Body of pancreas (tissue), 4 donors: ENCODE results near the gene NLGN3. TPM values are rescaled to one million over a fixed set of nuclear protein-coding genes. Genes with fewer than 3 reads are reported as not detected.

Experiments
- ATAC-seq: fragments of 150-250 bp; one replicate; pipeline ENCODE4 v1.9.1; 2016
- DNase-seq, 4 donors: peaks; one replicate each; pipeline ENCODE4 v3.0.0-alpha.2; 2019
- H3K27ac ChIP-seq, 4 donors: fragments of 200-600 bp; sonication (generic); 1 replicate in 3 of 4; 2 replicates in 1 of 4; pipeline versions ENCODE4 v1.5.1 to v1.6.1; 2016 to 2019; ENCODE audit warnings: mild to moderate bottlenecking in 1 of 4, mixed read lengths in 1 of 4, moderate library complexity in 1 of 4
- H3K27me3 ChIP-seq, 2 donors: fragments of 200-600 bp; sonication (generic); one replicate each; pipeline ENCODE4 v1.6.0; 2016; ENCODE audit warnings: mild to moderate bottlenecking in 1 of 2
- H3K36me3 ChIP-seq, 2 donors: fragments of 200-600 bp; sonication (generic); replicated peaks in 1 of 2; 2 replicates each; pipeline ENCODE4 v1.5.1; 2016; ENCODE audit warnings: low read depth in 2 of 2; ENCODE audit not compliant: insufficient read depth in 1 of 2
- H3K4me1 ChIP-seq: fragments of 200-600 bp; sonication (generic); one replicate; pipeline ENCODE4 v1.6.0; 2016
- H3K4me3 ChIP-seq, 2 donors: fragments of 200-600 bp; sonication (generic); 1 replicate in 1 of 2; 2 replicates in 1 of 2; pipeline ENCODE4 v1.5.1; 2016 to 2019
- H3K9me3 ChIP-seq, 3 donors: fragments of 200-600 bp; sonication (generic); 1 replicate in 2 of 3; 2 replicates in 1 of 3; pipeline ENCODE4 v1.5.1; 2016
- POLR2A ChIP-seq, 3 donors: fragments of 450-650 bp; IDR thresholded peaks; one replicate each; pipeline ENCODE4 v1.6.1; 2016; ENCODE audit warnings: antibody characterized with exemption in 3 of 3, mild to moderate bottlenecking in 2 of 3
- WGBS, 2 donors: methylation state at CpG; one replicate each; pipeline ENCODE4 v1.1.5; 2017; 5-methylcytosine and 5-hydroxymethylcytosine counted together
- intact Hi-C: fragments of 100-400 bp; cut with DNase I; formaldehyde crosslinking; loops from one replicate; pipeline ENCODE4 v1.15.1; 2023
- total RNA-seq, 2 donors: library from RNA; depleted of rRNA; stranded (reverse); fragments of >200 nt; gene quantifications; one replicate each; pipeline ENCODE4 v1.1.0, GENCODE V29; 2016
- TF ChIP-seq, protein P1 (sequence below), 7 experiments: fragments of 450-650 bp in 4 of 7; fragments of 200-600 bp in 3 of 7; sonication (generic) in 3 of 7; IDR thresholded peaks; one replicate each; pipeline ENCODE4 v1.5.1; 2016 to 2019; ENCODE audit warnings: antibody characterized with exemption in 7 of 7

Gene NLGN3
- total RNA-seq, 2 donors from 2014 or later, result 1.0 TPM; not detected in 1

DNA sequence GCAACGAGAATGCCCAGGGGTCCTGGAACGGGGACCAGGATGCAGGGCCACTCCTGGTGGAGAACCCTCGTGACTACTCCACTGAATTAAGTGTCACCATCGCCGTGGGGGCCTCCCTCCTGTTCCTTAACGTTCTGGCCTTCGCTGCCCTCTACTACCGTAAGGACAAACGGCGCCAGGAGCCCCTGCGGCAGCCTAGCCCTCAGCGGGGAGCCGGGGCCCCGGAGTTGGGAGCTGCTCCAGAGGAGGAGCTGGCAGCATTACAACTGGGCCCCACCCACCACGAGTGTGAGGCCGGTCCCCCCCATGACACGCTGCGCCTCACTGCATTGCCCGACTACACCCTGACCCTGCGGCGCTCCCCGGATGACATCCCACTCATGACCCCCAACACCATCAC is 24.9 kb downstream of the NLGN3 start:
- Histone ChIP-seq H3K27me3 (no peaks in the 10 kb centered on the region), H3K9me3 (no peaks in the 10 kb centered on the region), H3K27ac (no peak overlapping the region), H3K4me1 (no peaks in the 10 kb centered on the region), H3K4me3 (no peak overlapping the region), H3K36me3 (no peaks in the 10 kb centered on the region)
- TF ChIP-seq, protein P1, sequence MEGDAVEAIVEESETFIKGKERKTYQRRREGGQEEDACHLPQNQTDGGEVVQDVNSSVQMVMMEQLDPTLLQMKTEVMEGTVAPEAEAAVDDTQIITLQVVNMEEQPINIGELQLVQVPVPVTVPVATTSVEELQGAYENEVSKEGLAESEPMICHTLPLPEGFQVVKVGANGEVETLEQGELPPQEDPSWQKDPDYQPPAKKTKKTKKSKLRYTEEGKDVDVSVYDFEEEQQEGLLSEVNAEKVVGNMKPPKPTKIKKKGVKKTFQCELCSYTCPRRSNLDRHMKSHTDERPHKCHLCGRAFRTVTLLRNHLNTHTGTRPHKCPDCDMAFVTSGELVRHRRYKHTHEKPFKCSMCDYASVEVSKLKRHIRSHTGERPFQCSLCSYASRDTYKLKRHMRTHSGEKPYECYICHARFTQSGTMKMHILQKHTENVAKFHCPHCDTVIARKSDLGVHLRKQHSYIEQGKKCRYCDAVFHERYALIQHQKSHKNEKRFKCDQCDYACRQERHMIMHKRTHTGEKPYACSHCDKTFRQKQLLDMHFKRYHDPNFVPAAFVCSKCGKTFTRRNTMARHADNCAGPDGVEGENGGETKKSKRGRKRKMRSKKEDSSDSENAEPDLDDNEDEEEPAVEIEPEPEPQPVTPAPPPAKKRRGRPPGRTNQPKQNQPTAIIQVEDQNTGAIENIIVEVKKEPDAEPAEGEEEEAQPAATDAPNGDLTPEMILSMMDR (IDR thresholded peaks at IDR 0.05), result no peak
- no peak for TF ChIP-seq POLR2A (IDR thresholded peaks at IDR 0.05)
- no peak for DNase-seq
- no peak for ATAC-seq
- 53% methylated on average over 3 of the region's 22 CpGs; no CpG with 5 or more reads in 1 of the 2 donors for WGBS, 2 donors
- intact Hi-C loops, result no loop called here

DNA sequence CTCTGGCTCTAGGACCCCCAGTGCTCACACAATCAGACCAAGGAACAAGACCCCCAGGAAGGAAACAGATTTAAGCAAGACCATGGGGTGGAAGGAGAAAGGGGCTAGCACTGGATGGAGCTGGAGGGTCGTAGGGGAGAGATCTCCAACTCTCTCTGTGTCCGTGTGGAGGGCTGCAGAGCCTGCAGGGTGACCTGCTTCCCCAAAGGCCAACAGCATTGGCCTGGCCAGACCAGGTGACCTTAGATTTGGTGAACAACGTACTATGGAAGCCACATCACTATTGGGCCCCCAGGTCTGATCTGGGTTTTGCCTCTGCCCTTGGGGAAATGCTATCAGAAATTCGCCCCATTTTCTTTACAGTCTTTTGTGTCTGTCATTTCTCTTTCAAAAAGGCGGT is 26.0 kb downstream of the NLGN3 start:
- intact Hi-C loops, result loop anchor here (10.0 kb wide), 1 partner anchor 196 kb away; no protein-coding TSS in a partner anchor
- no peak for DNase-seq
- Histone ChIP-seq H3K27ac (no peak overlapping the region), H3K27me3 (no peaks in the 10 kb centered on the region), H3K4me1 (no peaks in the 10 kb centered on the region), H3K9me3 (no peaks in the 10 kb centered on the region), H3K36me3 (no peaks in the 10 kb centered on the region), H3K4me3 (no peak overlapping the region)
- ATAC-seq, result no peak
- 84 to 85% methylated on average over 5 of the region's 5 CpGs for WGBS, 2 donors
- TF ChIP-seq, protein P1 (IDR thresholded peaks at IDR 0.05), result no peak
- TF ChIP-seq POLR2A (IDR thresholded peaks at IDR 0.05), result no peak

DNA sequence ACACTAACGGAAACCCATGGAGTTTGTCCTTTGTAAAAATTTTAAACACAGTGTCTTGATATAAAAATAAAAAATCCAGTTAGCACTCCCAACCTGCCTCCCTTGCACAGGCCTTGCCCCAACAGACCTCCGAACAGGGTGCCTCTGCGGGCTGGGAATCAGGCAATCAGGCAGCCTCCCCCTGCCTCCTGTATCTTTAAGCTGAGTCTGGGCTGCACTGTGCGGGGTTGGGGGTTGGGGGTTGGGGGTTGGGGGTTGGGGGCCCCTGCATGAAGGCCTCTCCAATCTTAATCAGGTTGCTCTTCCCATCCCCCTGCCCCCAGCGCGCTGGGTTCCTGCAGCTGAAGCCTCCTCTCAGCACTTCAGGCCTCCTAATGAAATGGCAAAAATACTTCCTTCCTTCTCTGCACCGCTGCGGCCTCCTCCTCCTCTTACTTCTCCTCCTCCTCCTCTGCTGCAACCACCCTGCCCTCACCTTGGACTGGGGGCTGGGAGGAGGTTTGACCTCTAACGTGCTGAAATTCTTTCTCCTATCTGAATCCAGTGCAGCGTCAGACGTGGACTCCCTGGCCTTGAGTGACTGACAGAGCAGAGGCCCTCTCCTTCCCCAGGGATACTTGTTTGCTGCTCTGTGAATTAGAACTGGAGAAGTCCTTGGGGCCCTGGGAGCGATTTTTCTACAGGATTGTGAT is 26.6 kb downstream of the NLGN3 start:
- H3K4me3 ChIP-seq, result no peak overlapping the region
- ATAC-seq (no peak), DNase-seq (no peak)
- no peak for TF ChIP-seq POLR2A (IDR thresholded peaks at IDR 0.05)
- TF ChIP-seq, protein P1 (IDR thresholded peaks at IDR 0.05), result no peak
- intact Hi-C loops, result loop anchor here (10.0 kb wide), 1 partner anchor 196 kb away; no protein-coding TSS in a partner anchor
- no peaks in the 10 kb centered on the region for H3K4me1 ChIP-seq
- no peaks in the 10 kb centered on the region for H3K36me3 ChIP-seq
- 54 to 56% methylated on average over 9 to 10 of the region's 12 CpGs for WGBS, 2 donors
- H3K9me3 ChIP-seq, result no peaks in the 10 kb centered on the region
- no peak overlapping the region for H3K27ac ChIP-seq
- H3K27me3 ChIP-seq, result no peaks in the 10 kb centered on the region

DNA sequence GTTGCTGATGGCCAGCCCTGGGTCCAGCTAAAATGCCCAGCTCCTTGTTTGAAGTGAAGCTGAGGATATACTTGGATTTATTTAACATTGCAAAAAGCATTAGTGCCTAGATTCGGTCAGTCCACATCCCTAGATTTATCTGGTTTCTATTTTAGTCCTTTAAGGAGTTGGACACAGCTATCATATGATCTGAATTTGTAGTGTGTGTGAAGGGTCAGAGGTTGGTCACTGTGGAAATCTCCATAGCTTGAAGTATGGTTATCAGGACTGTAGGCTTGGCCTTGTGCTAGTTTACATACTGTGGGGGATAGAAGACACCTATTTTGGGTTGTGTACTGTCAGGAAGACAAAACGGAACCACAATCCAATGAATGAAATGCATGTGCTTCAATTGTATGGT is 28.8 kb downstream of the NLGN3 start:
- ATAC-seq, result no peak
- no peaks in the 10 kb centered on the region for H3K9me3 ChIP-seq
- no peaks in the 10 kb centered on the region for H3K27me3 ChIP-seq
- intact Hi-C loops, result loop anchor here (10.0 kb wide), 1 partner anchor 199 kb away; no protein-coding TSS in a partner anchor
- TF ChIP-seq POLR2A (IDR thresholded peaks at IDR 0.05), result no peak
- TF ChIP-seq, protein P1 (IDR thresholded peaks at IDR 0.05), result no peak
- no peaks in the 10 kb centered on the region for H3K36me3 ChIP-seq
- no peaks in the 10 kb centered on the region for H3K4me1 ChIP-seq
- H3K27ac ChIP-seq, result no peak overlapping the region
- 44 to 76% methylated on average over 2 of the region's 2 CpGs for WGBS, 2 donors
- no peak overlapping the region for H3K4me3 ChIP-seq
- no peak for DNase-seq

DNA sequence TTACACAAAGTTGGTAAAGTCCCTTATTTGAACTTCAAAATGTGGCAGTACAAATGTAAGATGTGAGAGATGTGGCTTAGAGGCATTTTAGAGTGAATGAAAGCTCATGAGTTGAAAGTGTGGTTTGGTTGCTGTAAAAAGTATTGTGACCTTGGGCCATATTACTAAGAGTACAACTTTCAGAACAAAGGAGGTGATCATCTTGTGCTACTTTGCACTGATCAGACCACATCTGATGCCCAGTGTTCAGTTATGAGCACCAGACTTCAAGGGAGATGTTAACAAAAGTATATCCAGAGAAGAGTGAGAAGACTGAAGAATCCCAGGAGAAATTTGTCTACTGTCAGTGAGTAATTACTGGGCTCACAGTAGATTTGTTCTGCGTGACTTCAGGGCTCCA is 30.2 kb downstream of the NLGN3 start:
- H3K36me3 ChIP-seq, result no peaks in the 10 kb centered on the region
- ATAC-seq, result no peak
- H3K4me1 ChIP-seq, result peaks cover 8% of the 10 kb centered on the region
- 92 to 100% methylated on average over 1 of the region's 1 CpG for WGBS, 2 donors
- no peaks in the 10 kb centered on the region for H3K27me3 ChIP-seq
- TF ChIP-seq POLR2A (IDR thresholded peaks at IDR 0.05), result no peak
- TF ChIP-seq, protein P1 (IDR thresholded peaks at IDR 0.05), result no peak
- H3K9me3 ChIP-seq, result no peaks in the 10 kb centered on the region
- DNase-seq, result no peak
- H3K4me3 ChIP-seq, result no peak overlapping the region
- H3K27ac ChIP-seq, result no peak overlapping the region
- intact Hi-C loops, result loop anchor here (10.0 kb wide), 1 partner anchor 200 kb away; no protein-coding TSS in a partner anchor
